HCT116 (cell line): Measurements from ENCODE around the gene GNA12. TPM values are rescaled to one million over a fixed set of nuclear protein-coding genes. Genes with fewer than 3 reads are reported as not detected.

Experiments used
- ATAC-seq: fragments of 200-7000 bp; cut with Tn5 transposase; 2 replicates; pipeline ENCODE4 v1.9.1; 2020; ENCODE audit warnings: mild to moderate bottlenecking, moderate library complexity
- BruUV-seq: library from RNA; stranded (reverse); fragments of 400-500 nt; replicated peaks from 2 replicates; lab custom pipeline; 2021; lab: Mats Ljungman, UMichigan
- CTCF ChIA-PET: fragments of 300-600 bp; sonication (Branson Sonifier 250); formaldehyde crosslinking; loops from one replicate; lab custom pipeline; 2021; ENCODE audit warnings: antibody characterized with exemption; lab: Charles Lee
- POLR2A ChIA-PET: fragments of 300-600, 350-600 bp; sonication (Branson Sonifier 250); formaldehyde crosslinking; loops from one replicate; lab custom pipeline; 2021; ENCODE audit warnings: antibody characterized with exemption; lab: Charles Lee
- RAD21 ChIA-PET, 2 experiments: fragments of 300-600 bp; sonication (Branson Sonifier 250); formaldehyde crosslinking; loops; one replicate each; lab custom pipeline; 2023; ENCODE audit warnings: low total read pairs in 2 of 2; ENCODE audit not compliant: uncharacterized antibody in 2 of 2, unreplicated experiment in 2 of 2, low non-redundant PET in 1 of 2; lab: Charles Lee
- DNase-seq: peaks from one replicate; pipeline ENCODE4 v3.0.0-alpha.2; 2010; ENCODE audit warnings: low read depth, low spot score
- H2AFZ ChIP-seq: fragments of 200-600 bp; shearing (Covaris generic), sonication (generic); 2 replicates; pipeline ENCODE4 v1.6.1; 2017; ENCODE audit warnings: low read depth, mixed run types, mixed read lengths, antibody characterized with exemption, low read length; ENCODE audit not compliant: poor library complexity, severe bottlenecking
- H3K27ac ChIP-seq: 2 replicates; pipeline ENCODE4 v1.5.1; 2012; ENCODE audit warnings: low read depth, low read length
- H3K27me3 ChIP-seq: fragments of 200-600 bp; sonication (generic); 2 replicates; pipeline ENCODE4 v1.6.1; 2016; ENCODE audit warnings: mixed run types, low read length, mixed read lengths; ENCODE audit not compliant: insufficient read depth
- H3K36me3 ChIP-seq, 2 experiments: fragments of 200-500 bp in 1 of 2; fragments of 200-600 bp in 1 of 2; sonication (Bioruptor generic) in 1 of 2; sonication (generic) in 1 of 2; 2 replicates each; pipeline versions ENCODE4 v1.5.1 to v1.6.1; 2014 to 2016; ENCODE audit warnings: low read length in 2 of 2, inconsistent platforms in 1 of 2, mixed read lengths in 1 of 2, mixed run types in 1 of 2; ENCODE audit not compliant: insufficient read depth in 2 of 2, control insufficient read depth in 1 of 2
- H3K4me1 ChIP-seq, 2 experiments: fragments of 200-600 bp in 1 of 2; sonication (generic) in 1 of 2; 2 replicates each; pipeline versions ENCODE4 v1.5.1 to v1.6.1; 2012 to 2017; ENCODE audit warnings: low read length in 2 of 2, inconsistent platforms in 1 of 2, mild to moderate bottlenecking in 1 of 2, mixed read lengths in 1 of 2, mixed run types in 1 of 2, moderate library complexity in 1 of 2; ENCODE audit not compliant: insufficient read depth in 2 of 2, control insufficient read depth in 1 of 2
- H3K4me2 ChIP-seq: fragments of 200-600 bp; sonication (generic); 2 replicates; pipeline ENCODE4 v1.6.1; 2017; ENCODE audit warnings: mixed run types, low read length, mixed read lengths
- H3K4me3 ChIP-seq, 2 experiments: fragments of 200-600 bp in 1 of 2; sonication (generic) in 1 of 2; replicated peaks in 1 of 2; 2 replicates each; pipeline ENCODE4 v1.5.1; 2011 to 2016; ENCODE audit warnings: low read length in 2 of 2, control low read depth in 1 of 2, low read depth in 1 of 2, mild to moderate bottlenecking in 1 of 2, mixed read lengths in 1 of 2, mixed run types in 1 of 2
- H3K79me2 ChIP-seq: fragments of 200-600 bp; sonication (generic); 2 replicates; pipeline ENCODE4 v1.6.1; 2017; ENCODE audit warnings: mild to moderate bottlenecking, mixed run types, low read length, moderate library complexity, mixed read lengths; ENCODE audit not compliant: insufficient read depth
- H3K9ac ChIP-seq: fragments of 200-600 bp; sonication (generic); 2 replicates; pipeline ENCODE4 v1.6.1; 2016; ENCODE audit warnings: low read length, mixed read lengths
- H3K9me2 ChIP-seq: fragments of 200-600 bp; sonication (generic), shearing (Covaris generic); 2 replicates; pipeline ENCODE4 v1.6.1; 2017; ENCODE audit warnings: mixed run types, mild to moderate bottlenecking, moderate library complexity; ENCODE audit not compliant: insufficient read depth
- H3K9me3 ChIP-seq, 2 experiments: fragments of 200-500 bp in 1 of 2; fragments of 200-600 bp in 1 of 2; sonication (Bioruptor generic) in 1 of 2; sonication (generic) in 1 of 2; 2 replicates each; pipeline ENCODE4 v1.6.1; 2014 to 2017; ENCODE audit warnings: low read length in 2 of 2, mixed read lengths in 2 of 2, inconsistent platforms in 1 of 2, low read depth in 1 of 2, mild to moderate bottlenecking in 1 of 2, mixed run types in 1 of 2, moderate library complexity in 1 of 2; ENCODE audit not compliant: control insufficient read depth in 1 of 2, insufficient read depth in 1 of 2
- H4K20me1 ChIP-seq: fragments of 200-600 bp; sonication (generic), shearing (Covaris generic); 2 replicates; pipeline ENCODE4 v1.6.1; 2017; ENCODE audit warnings: mixed run types, mild to moderate bottlenecking, moderate library complexity; ENCODE audit not compliant: insufficient read depth
- CEBPB ChIP-seq: IDR thresholded peaks from 2 replicates; pipeline ENCODE4 v1.6.1; 2012; ENCODE audit warnings: low read depth
- EGR1 ChIP-seq: IDR thresholded peaks from 2 replicates; pipeline ENCODE4 v1.6.1; 2012; ENCODE audit warnings: low read depth
- FOSL1 ChIP-seq: IDR thresholded peaks from 2 replicates; pipeline ENCODE4 v1.6.1; 2012; ENCODE audit warnings: low read depth
- MAX ChIP-seq: IDR thresholded peaks from 2 replicates; pipeline ENCODE4 v1.6.1; 2012
- POLR2AphosphoS5 ChIP-seq: IDR thresholded peaks from 2 replicates; pipeline ENCODE4 v1.6.1; 2011; ENCODE audit warnings: mild to moderate bottlenecking, low read depth, low read length, moderate library complexity
- RAD21 ChIP-seq: IDR thresholded peaks from 2 replicates; pipeline ENCODE4 v1.6.1; 2012; ENCODE audit warnings: low read depth, mild to moderate bottlenecking
- REST ChIP-seq: IDR thresholded peaks from 2 replicates; pipeline ENCODE4 v1.6.1; 2012; ENCODE audit warnings: low read depth
- SRF ChIP-seq: IDR thresholded peaks from 2 replicates; pipeline ENCODE4 v1.6.1; 2012; ENCODE audit warnings: low read depth
- TCF7L2 ChIP-seq: IDR thresholded peaks from 2 replicates; pipeline ENCODE4 v1.7.0; 2011; ENCODE audit warnings: borderline replicate concordance, inconsistent platforms; ENCODE audit not compliant: insufficient read depth, insufficient read length; ENCODE audit errors: extremely low read depth
- ZFX ChIP-seq: fragments of 450-650 bp; IDR thresholded peaks from 2 replicates; pipeline ENCODE4 v1.6.1; 2017
- intact Hi-C: fragments of 100-400 bp; cut with micrococcal nuclease; formaldehyde crosslinking; loops from 2 replicates; pipeline ENCODE4 v1.10.0; 2022
- total RNA-seq: library from RNA; stranded (reverse); gene quantifications from one replicate; pipeline ENCODE4 v1.2.1, GENCODE V29; 2021; ENCODE audit not compliant: unreplicated experiment

GNA12 gene
- total RNA-seq, 1 experiment from 2014 or later: 32.6 TPM

DNA sequence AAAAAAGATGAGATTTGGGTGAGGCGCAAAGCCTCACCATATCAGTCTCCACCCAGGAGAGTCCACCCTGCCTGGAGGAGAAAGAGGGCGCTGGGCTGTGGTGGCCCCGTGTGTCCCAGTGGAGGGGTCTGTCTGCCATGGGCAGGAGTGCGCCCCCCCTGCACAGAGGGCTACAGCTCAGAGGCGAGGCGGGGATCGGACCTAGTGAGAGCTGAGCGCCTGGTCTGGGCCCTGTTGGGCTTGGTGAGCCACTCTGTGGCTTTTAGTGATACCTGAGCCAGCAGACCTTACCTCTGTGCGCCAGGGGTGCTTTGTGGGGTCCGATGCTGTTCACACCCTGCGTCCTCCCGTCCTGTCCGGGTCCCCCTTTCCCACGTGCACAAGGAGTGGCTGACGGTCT lies 25.9 kb upstream of the GNA12 start:
- H3K9me2 ChIP-seq: no peaks in the 10 kb centered on the region
- ATAC-seq: no peak
- peak overlapping the region; percentile 41 for H3K9ac ChIP-seq
- ChIA-PET POLR2A (no interaction called here), CTCF (no interaction called here), RAD21 (no interaction called here)
- no peak overlapping the region for H2AFZ ChIP-seq
- H3K27ac ChIP-seq: peak overlapping the region; percentile 25; the same call in 1 of the 2 replicates
- H3K79me2 ChIP-seq: no peaks in the 10 kb centered on the region
- H3K4me1 ChIP-seq: peaks cover 3 to 33% of the 10 kb centered on the region in 2 experiments; a peak in 3 of 4 replicates
- no peaks in the 10 kb centered on the region for H3K36me3 ChIP-seq
- H3K4me3 ChIP-seq: peak overlapping the region; percentile 24 to 56
- H3K9me3 ChIP-seq: no peaks in the 10 kb centered on the region
- H3K27me3 ChIP-seq: no peaks in the 10 kb centered on the region
- no peak for DNase-seq
- peak overlapping the region; percentile 76 for H3K4me2 ChIP-seq
- no TSS peak for BruUV-seq
- intact Hi-C loops: loop anchor here (5.0 to 10.0 kb wide), 2 partner anchors 532 to 1745 kb away; no protein-coding TSS in a partner anchor
- TF ChIP-seq SRF (no peak), CEBPB (no peak), FOSL1 (no peak), REST (no peak), RAD21 (no peak), ZFX (no peak), EGR1 (no peak), MAX (no peak), POLR2AphosphoS5 (no peak), TCF7L2 (no peak)
- no peaks in the 10 kb centered on the region for H4K20me1 ChIP-seq
